ENCODE measurements around the gene FAM171A2. TPM values are rescaled to one million over a fixed set of nuclear protein-coding genes. Genes with fewer than 3 reads are reported as not detected.

The FAM171A2 gene
- total RNA-seq, 1 experiment from 2014 or later = 27.5 TPM

DNA sequence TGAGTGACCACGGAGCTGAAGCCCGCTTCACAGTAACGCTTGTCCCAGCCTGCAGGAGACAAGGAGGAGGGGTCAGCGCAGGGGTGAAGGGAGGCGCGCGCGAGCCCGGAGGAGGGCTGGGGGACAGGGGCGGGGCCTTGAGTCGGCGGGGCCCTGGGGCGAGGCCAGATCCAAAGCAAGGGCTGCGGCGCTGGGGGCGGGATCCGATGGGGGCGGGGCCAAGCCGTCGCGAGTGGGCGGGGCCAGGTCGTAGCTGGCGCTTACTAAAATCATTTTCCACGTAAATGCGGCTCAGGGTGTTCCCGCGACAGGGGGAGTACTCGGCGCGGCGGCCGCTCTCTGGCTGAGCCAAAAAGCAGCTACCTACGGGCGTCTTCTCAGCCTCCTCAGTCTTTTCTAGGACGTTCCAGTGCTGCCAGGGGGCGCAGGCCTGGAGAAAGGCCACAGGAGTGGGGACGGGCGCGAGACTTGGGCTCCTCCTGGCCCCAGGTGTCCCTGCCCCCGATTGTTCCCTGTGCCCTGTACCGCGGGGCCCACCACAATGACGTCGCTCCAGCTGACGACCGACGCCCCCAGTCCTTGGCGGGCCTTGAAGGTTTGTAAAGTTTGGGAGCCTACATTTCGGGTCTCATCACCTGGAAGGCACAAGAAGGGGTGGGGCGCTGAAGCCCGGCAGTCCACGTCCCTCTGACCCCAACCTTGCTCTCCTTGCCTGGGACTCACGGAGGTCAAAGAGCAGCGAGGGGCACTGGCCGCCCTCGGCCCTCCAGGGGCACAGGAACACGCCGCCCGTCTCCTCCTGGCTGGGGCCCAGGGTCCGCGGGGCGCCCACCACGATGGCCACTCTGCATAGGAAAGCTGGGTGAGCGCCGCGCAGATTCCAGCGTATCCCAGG, 21.9 kb upstream of the FAM171A2 start:
- 0 out of 2 replicates have a peak overlapping the region, but pooled peaks have one; percentile 10 for H3K14ac ChIP-seq (ENCODE audit: insufficient read depth, low read length)
- H4K20me1 ChIP-seq (ENCODE audit: control insufficient read depth, insufficient read depth, insufficient read length) = no peaks in the 10 kb centered on the region
- H3K27me3 ChIP-seq (ENCODE audit: insufficient read depth, low read length) = peaks cover 14% of the 10 kb centered on the region; the same call in 1 of the 2 replicates
- H3K4me1 ChIP-seq (ENCODE audit: insufficient read depth, low read length) = no peaks in the 10 kb centered on the region; the same call in 1 of the 2 replicates
- H3K23ac ChIP-seq (ENCODE audit: insufficient read length, low read depth, low read length) = no peak overlapping the region
- no peaks in the 10 kb centered on the region for H3K79me2 ChIP-seq (ENCODE audit: insufficient read depth, low read length)
- Mint-ChIP-seq H3K27me3 (ENCODE audit: low read depth) (peaks cover 55% of the 10 kb centered on the region), H3K9me3 (no peaks in the 10 kb centered on the region), H3K4me1 (peaks cover 11 to 22% of the 10 kb centered on the region in 2 experiments), H3K4me3 (peak overlapping the region; percentile 68 to 85), H3K36me3 (ENCODE audit: insufficient read depth in 1 of 3, low read depth in 3 of 3) (no peaks in the 10 kb centered on the region), H3K27ac (no peak overlapping the region)
- no peak overlapping the region for H2BK12ac ChIP-seq (ENCODE audit: insufficient read length, low read depth, low read length)
- H3K27ac ChIP-seq (ENCODE audit: insufficient read length, low read depth, low read length) = no peak overlapping the region
- H4K5ac ChIP-seq (ENCODE audit: insufficient read length, low read depth, low read length) = no peak overlapping the region
- no peak overlapping the region for H2AK5ac ChIP-seq (ENCODE audit: insufficient read length, low read length)
- H3K18ac ChIP-seq (ENCODE audit: insufficient read length, low read depth, low read length) = peak overlapping the region; percentile 47
- no peak overlapping the region for H2BK15ac ChIP-seq (ENCODE audit: low read depth, low read length)
- H3T11ph ChIP-seq (ENCODE audit: low read length) = no peak overlapping the region
- no peaks in the 10 kb centered on the region for H3K9me3 ChIP-seq (ENCODE audit: control insufficient read depth, low read depth, low read length)
- H3K56ac ChIP-seq (ENCODE audit: insufficient read length, low read depth, low read length) = no peak overlapping the region
- H2AFZ ChIP-seq (ENCODE audit: low read length) = no peak overlapping the region
- H2BK5ac ChIP-seq (ENCODE audit: insufficient read length, low read length) = no peak overlapping the region
- no peak overlapping the region for H2BK120ac ChIP-seq (ENCODE audit: low read depth, low read length, poor library complexity, severe bottlenecking)
- H3K4me2 ChIP-seq (ENCODE audit: insufficient read depth, insufficient read length, low read length) = peak overlapping the region; percentile 62
- DNase-seq = peak; percentile 98
- H3K23me2 ChIP-seq (ENCODE audit: insufficient read length, low read depth, low read length, poor library complexity, severe bottlenecking) = peaks cover 16% of the 10 kb centered on the region
- H4K8ac ChIP-seq (replicated peaks; ENCODE audit: insufficient read length, low read depth, low read length) = no peak overlapping the region
- H3K79me1 ChIP-seq (ENCODE audit: insufficient read depth, low read depth, low read length, poor library complexity, severe bottlenecking) = no peaks in the 10 kb centered on the region
- WGBS (ENCODE audit: extremely low coverage, insufficient read length, low lambda C conversion rate) = no CpG with 5 or more reads among the region's 68 CpGs
- TF ChIP-seq, protein P1, sequence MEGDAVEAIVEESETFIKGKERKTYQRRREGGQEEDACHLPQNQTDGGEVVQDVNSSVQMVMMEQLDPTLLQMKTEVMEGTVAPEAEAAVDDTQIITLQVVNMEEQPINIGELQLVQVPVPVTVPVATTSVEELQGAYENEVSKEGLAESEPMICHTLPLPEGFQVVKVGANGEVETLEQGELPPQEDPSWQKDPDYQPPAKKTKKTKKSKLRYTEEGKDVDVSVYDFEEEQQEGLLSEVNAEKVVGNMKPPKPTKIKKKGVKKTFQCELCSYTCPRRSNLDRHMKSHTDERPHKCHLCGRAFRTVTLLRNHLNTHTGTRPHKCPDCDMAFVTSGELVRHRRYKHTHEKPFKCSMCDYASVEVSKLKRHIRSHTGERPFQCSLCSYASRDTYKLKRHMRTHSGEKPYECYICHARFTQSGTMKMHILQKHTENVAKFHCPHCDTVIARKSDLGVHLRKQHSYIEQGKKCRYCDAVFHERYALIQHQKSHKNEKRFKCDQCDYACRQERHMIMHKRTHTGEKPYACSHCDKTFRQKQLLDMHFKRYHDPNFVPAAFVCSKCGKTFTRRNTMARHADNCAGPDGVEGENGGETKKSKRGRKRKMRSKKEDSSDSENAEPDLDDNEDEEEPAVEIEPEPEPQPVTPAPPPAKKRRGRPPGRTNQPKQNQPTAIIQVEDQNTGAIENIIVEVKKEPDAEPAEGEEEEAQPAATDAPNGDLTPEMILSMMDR (conservative IDR thresholded peaks at IDR 0.05) = peak; percentile 47; the same call in 2 of the 3 replicates
- no peak overlapping the region for H3K4ac ChIP-seq (ENCODE audit: low read depth, low read length)
- no peak overlapping the region for H2BK20ac ChIP-seq (ENCODE audit: low read depth, low read length, poor library complexity, severe bottlenecking)
- no peak overlapping the region for H3K9ac ChIP-seq (ENCODE audit: extremely low read depth, insufficient read length, low read length)
- no peak overlapping the region for H4K91ac ChIP-seq (ENCODE audit: insufficient read length, low read depth, low read length)

Measured in H9 (cell line).